ENCODE results near the gene RAPGEF2.

RAPGEF2 gene

DNA sequence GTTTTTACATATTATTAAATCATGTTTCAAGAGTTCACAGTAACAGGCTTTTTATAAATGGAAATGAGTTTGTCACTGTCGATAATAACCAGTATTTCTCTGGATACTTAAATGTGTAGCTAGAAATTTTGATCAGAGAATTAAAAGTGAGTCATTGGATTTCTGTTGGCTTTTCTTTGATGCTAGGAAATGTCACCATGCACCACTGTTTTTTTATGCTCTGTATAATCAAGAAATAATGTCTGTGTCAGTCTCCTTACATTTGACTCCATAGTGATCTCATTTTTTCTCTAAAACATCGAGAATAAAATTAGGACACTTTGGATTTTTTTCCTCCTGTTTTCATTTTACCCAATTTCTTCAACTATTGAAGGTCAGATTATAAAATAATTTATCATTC, 234.2 kb downstream of the RAPGEF2 start (continued):
- TF ChIP-seq ZNF518A (tag by site-specific recombination; conservative IDR thresholded peaks at IDR 0.05; ENCODE audit: low read depth) (no peak), ZBTB48 (tag by site-specific recombination; IDR thresholded peaks at IDR 0.05) (no peak), ZNF513 (tag by site-specific recombination; IDR thresholded peaks at IDR 0.05) (no peak), ZNF121 (tag by site-specific recombination; IDR thresholded peaks at IDR 0.05) (no peak)

DNA sequence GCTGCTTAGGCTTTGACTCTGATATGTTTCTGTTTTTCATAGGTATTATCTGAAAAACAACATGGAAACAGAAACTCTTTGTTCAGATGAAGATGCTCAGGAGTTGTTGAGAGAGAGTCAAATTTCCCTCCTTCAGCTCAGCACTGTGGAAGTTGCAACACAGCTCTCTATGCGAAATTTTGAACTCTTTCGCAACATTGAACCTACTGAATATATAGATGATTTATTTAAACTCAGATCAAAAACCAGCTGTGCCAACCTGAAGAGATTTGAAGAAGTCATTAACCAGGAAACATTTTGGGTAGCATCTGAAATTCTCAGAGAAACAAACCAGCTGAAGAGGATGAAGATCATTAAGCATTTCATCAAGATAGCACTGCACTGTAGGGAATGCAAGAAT, 238.6 kb downstream of the RAPGEF2 start:
- ChIA-PET CTCF (interaction anchor here (0.5 kb wide), 1 partner anchor 160 kb away, joined by 3 read pairs; no protein-coding TSS in a partner anchor), POLR2A (no interaction called here)
- H3K4me3 ChIP-seq (ENCODE audit: low read depth, low read length), result no peak overlapping the region

More for the DNA sequence above, 238.6 kb downstream of the RAPGEF2 start:
- Histone ChIP-seq H3K36me3 (ENCODE audit: control insufficient read depth in 2 of 2, insufficient read depth in 1 of 2, low read length in 2 of 2) (peaks cover 4 to 69% of the 10 kb centered on the region in 2 experiments; a peak in 2 of 3 replicates), H3K9me3 (ENCODE audit: control insufficient read depth, insufficient read depth, low read depth, low read length) (no peaks in the 10 kb centered on the region), H3K27ac (ENCODE audit: extremely low read depth, low read depth, low read length) (no peak overlapping the region), H3K4me1 (ENCODE audit: control insufficient read depth, insufficient read depth, low read length) (no peaks in the 10 kb centered on the region)
- TF ChIP-seq ZBTB10 (tag by site-specific recombination; IDR thresholded peaks at IDR 0.05) (no peak), OVOL3 (tag by site-specific recombination; IDR thresholded peaks at IDR 0.05) (no peak), ZNF223 (tag by site-specific recombination; IDR thresholded peaks at IDR 0.05) (no peak), ZSCAN16 (tag by site-specific recombination; IDR thresholded peaks at IDR 0.05) (no peak), ZNF148 (tag by site-specific recombination; IDR thresholded peaks at IDR 0.05; ENCODE audit: borderline replicate concordance) (no peak), ZNF157 (tag by site-specific recombination; IDR thresholded peaks at IDR 0.05) (no peak), ZNF302 (tag by site-specific recombination; IDR thresholded peaks at IDR 0.05; ENCODE audit: low read depth) (no peak), SCRT1 (tag by site-specific recombination; IDR thresholded peaks at IDR 0.05; ENCODE audit: borderline replicate concordance) (no peak), ZNF133 (tag by site-specific recombination; IDR thresholded peaks at IDR 0.05) (no peak)
- TF ChIP-seq, protein P1, sequence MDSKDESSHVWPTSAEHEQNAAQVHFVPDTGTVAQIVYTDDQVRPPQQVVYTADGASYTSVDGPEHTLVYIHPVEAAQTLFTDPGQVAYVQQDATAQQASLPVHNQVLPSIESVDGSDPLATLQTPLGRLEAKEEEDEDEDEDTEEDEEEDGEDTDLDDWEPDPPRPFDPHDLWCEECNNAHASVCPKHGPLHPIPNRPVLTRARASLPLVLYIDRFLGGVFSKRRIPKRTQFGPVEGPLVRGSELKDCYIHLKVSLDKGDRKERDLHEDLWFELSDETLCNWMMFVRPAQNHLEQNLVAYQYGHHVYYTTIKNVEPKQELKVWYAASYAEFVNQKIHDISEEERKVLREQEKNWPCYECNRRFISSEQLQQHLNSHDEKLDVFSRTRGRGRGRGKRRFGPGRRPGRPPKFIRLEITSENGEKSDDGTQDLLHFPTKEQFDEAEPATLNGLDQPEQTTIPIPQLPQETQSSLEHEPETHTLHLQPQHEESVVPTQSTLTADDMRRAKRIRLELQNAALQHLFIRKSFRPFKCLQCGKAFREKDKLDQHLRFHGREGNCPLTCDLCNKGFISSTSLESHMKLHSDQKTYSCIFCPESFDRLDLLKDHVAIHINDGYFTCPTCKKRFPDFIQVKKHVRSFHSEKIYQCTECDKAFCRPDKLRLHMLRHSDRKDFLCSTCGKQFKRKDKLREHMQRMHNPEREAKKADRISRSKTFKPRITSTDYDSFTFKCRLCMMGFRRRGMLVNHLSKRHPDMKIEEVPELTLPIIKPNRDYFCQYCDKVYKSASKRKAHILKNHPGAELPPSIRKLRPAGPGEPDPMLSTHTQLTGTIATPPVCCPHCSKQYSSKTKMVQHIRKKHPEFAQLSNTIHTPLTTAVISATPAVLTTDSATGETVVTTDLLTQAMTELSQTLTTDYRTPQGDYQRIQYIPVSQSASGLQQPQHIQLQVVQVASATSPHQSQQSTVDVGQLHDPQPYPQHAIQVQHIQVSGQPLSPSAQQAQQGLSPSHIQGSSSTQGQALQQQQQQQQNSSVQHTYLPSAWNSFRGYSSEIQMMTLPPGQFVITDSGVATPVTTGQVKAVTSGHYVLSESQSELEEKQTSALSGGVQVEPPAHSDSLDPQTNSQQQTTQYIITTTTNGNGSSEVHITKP (tag by site-specific recombination; IDR thresholded peaks at IDR 0.05), result no peak

Data from HEK293 (cell line).